HuH-7.5 (cell line): ENCODE results near the gene LRP3.
"Not testable (repeated sequence)": the region's sequence is repeated elsewhere in the genome, so short reads cannot be mapped to it uniquely, and the experiment has no call there.

Source experiments
- DNase-seq: peaks from one replicate; pipeline ENCODE4 v3.0.0; 2011; ENCODE audit warnings: low spot score

Gene LRP3

GRCh38 chr19:33193865-33194362 is at the start of gene LRP3:
Gene LRP3, plus strand, starts transcription at chr19:33194330. Its CDS starts 456 bp downstream, at chr19:33194786.
- peak; percentile 72 for DNase-seq

- no peak for DNase-seq
These were observed 47.9 kb upstream of the LRP3 start for GRCh38 chr19:33146209-33146608.

- no peak for DNase-seq
These were observed 46.6 kb upstream of the LRP3 start for GRCh38 chr19:33147538-33147937.

GRCh38 chr19:33150852-33151518 is 43.1 kb upstream of the LRP3 start:
- no peak for DNase-seq

- no peak for DNase-seq
These were observed 42.0 kb upstream of the LRP3 start for GRCh38 chr19:33152176-33152575.

- not testable (repeated sequence) for DNase-seq
These were observed 41.5 kb upstream of the LRP3 start for GRCh38 chr19:33152625-33153024.

- not testable (repeated sequence) for DNase-seq
These were observed 39.8 kb upstream of the LRP3 start for GRCh38 chr19:33154313-33154712.

GRCh38 chr19:33156334-33156733 is 37.8 kb upstream of the LRP3 start:
- no peak for DNase-seq

GRCh38 chr19:33157906-33158305 is 36.2 kb upstream of the LRP3 start:
- no peak for DNase-seq

GRCh38 chr19:33158365-33158764 is 35.8 kb upstream of the LRP3 start:
- no peak for DNase-seq

GRCh38 chr19:33159149-33159548 is 35.0 kb upstream of the LRP3 start:
- no peak for DNase-seq

GRCh38 chr19:33159893-33160292 is 34.2 kb upstream of the LRP3 start:
- no peak for DNase-seq

GRCh38 chr19:33161201-33161600 is 32.9 kb upstream of the LRP3 start:
- no peak for DNase-seq

- DNase-seq, result no peak
These were observed 30.6 kb upstream of the LRP3 start for GRCh38 chr19:33163481-33163880.

GRCh38 chr19:33166037-33166436 is 28.1 kb upstream of the LRP3 start:
- DNase-seq, result not testable (repeated sequence)

- DNase-seq, result no peak
These were observed 26.7 kb upstream of the LRP3 start for GRCh38 chr19:33167438-33167837.

GRCh38 chr19:33168528-33168927 is 25.6 kb upstream of the LRP3 start:
- no peak for DNase-seq

- no peak for DNase-seq
These were observed 22.8 kb upstream of the LRP3 start for GRCh38 chr19:33171222-33171795.

- DNase-seq, result no peak
These were observed 22.2 kb upstream of the LRP3 start for GRCh38 chr19:33171916-33172359.

GRCh38 chr19:33174186-33174585 is 19.9 kb upstream of the LRP3 start:
- no peak for DNase-seq

GRCh38 chr19:33175156-33175782 is 18.9 kb upstream of the LRP3 start:
- DNase-seq, result no peak

- DNase-seq, result no peak
These were observed 18.1 kb upstream of the LRP3 start for GRCh38 chr19:33175886-33176669.
